Stimulated activated naive B cell treated with anti-CD40 and anti-IgM and Interleukin-4, amounts not matched to agents 10 μg/mL and 1 μg/mL and 100 μg/mL, for 72 hours (primary cell): ENCODE results near the gene NMT1.

ENCODE experiments used
- ATAC-seq, 2 donors: fragments of 150-1000 bp; cut with Tn5 transposase; replicated peaks; 2 replicates each; pipeline ENCODE4 v1.10.0; 2021; ENCODE audit warnings: moderate library complexity in 1 of 2
- DNase-seq: peaks from one replicate; pipeline ENCODE4 v3.0.0; 2021
- H3K27ac Mint-ChIP-seq: one replicate; pipeline ENCODE4 v1.8.0; 2022; ENCODE audit warnings: mild to moderate bottlenecking, mixed read lengths
- H3K27me3 Mint-ChIP-seq, 2 donors: one replicate each; pipeline ENCODE4 v1.8.0; 2022; ENCODE audit warnings: mixed read lengths in 2 of 2
- H3K36me3 Mint-ChIP-seq, 2 donors: one replicate each; pipeline ENCODE4 v1.8.0; 2022; ENCODE audit warnings: mixed read lengths in 2 of 2, mild to moderate bottlenecking in 1 of 2
- H3K4me1 Mint-ChIP-seq, 2 donors: one replicate each; pipeline ENCODE4 v1.8.0; 2022; ENCODE audit warnings: mixed read lengths in 2 of 2, mild to moderate bottlenecking in 1 of 2
- H3K4me3 Mint-ChIP-seq, 2 donors: one replicate each; pipeline ENCODE4 v1.8.0; 2022; ENCODE audit warnings: mild to moderate bottlenecking in 2 of 2, mixed read lengths in 2 of 2, moderate library complexity in 1 of 2
- H3K9me3 Mint-ChIP-seq, 2 donors: one replicate each; pipeline ENCODE4 v1.8.0; 2022; ENCODE audit warnings: mixed read lengths in 2 of 2, mild to moderate bottlenecking in 1 of 2

The NMT1 gene

DNA sequence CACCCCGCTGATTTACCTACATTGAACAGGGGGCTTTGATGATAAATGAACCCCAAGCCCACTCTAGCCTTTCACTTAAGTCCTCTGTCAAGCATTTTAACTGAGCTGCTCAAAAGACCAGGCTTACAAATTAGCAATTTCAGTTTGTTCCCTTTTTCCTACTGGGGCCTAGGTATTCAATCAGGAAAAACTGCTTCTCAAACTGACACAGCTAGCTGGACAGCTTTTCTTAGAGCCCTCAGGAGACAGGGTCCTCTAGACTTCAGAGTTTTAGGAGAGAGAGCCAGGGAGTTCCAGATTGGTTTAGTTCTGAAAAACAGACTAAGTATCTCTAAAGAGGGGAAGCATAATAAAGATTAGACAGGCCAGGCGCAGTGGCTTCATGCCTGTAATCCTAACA lies 94.4 kb downstream of the NMT1 start:
- no peaks in the 10 kb centered on the region for H3K27me3 Mint-ChIP-seq
- DNase-seq (no peak), ATAC-seq (no peak)
- no peaks in the 10 kb centered on the region for H3K9me3 Mint-ChIP-seq
- H3K27ac Mint-ChIP-seq = no peak overlapping the region
- H3K4me1 Mint-ChIP-seq = peaks cover 24 to 54% of the 10 kb centered on the region in 2 donors
- peaks cover 5 to 23% of the 10 kb centered on the region in 2 donors for H3K36me3 Mint-ChIP-seq
- no peak overlapping the region for H3K4me3 Mint-ChIP-seq

DNA sequence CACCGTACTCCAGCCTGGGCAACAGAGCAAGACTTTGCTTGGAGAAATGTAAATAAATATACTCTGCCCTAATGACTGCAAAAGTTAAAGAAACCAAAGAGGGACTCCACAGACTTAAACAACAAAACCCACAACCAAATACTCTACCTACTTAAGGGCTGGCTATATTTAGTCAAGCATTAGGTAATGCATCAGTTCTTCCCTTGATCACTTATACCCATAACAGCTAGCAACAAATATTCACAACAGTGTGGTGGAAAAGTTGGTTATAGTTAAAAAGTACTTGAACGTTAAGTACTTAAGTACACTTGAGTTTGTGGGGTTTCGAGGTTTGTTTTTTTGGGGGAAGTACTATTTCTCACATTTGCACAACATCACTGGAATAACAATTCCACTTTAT lies 95.1 kb downstream of the NMT1 start:
- H3K9me3 Mint-ChIP-seq = no peaks in the 10 kb centered on the region
- H3K4me3 Mint-ChIP-seq = no peak overlapping the region
- peaks cover 7 to 24% of the 10 kb centered on the region in 2 donors for H3K36me3 Mint-ChIP-seq
- H3K27me3 Mint-ChIP-seq = no peaks in the 10 kb centered on the region
- peaks cover 20 to 48% of the 10 kb centered on the region in 2 donors for H3K4me1 Mint-ChIP-seq
- ATAC-seq (no peak), DNase-seq (no peak)
- peak overlapping the region; percentile 34 for H3K27ac Mint-ChIP-seq
